ENCODE results near the gene GRID1.

GRCh38 chr10:85888004-85888403 is 478.6 kb downstream of the GRID1 start:
- TF ChIP-seq CTCF (IDR thresholded peaks at IDR 0.05) (no peak), POLR2A (IDR thresholded peaks at IDR 0.05) (no peak)
